Neural cell (in vitro differentiated cells): Measurements from ENCODE around the gene FGF9. TPM values are rescaled to one million over a fixed set of nuclear protein-coding genes. Genes with fewer than 3 reads are reported as not detected.

Source experiments
- H2AFZ ChIP-seq: fragments of 200-600, 300-800 bp; sonication (generic), shearing (Covaris generic); 2 replicates; pipeline ENCODE4 v1.6.0; 2014; ENCODE audit warnings: low read depth, mild to moderate bottlenecking, antibody characterized with exemption, low read length, moderate library complexity
- H3F3A ChIP-seq: fragments of 200-600 bp; shearing (Covaris generic); 2 replicates; pipeline ENCODE4 v1.6.1; 2016; ENCODE audit warnings: mild to moderate bottlenecking, moderate library complexity, mixed read lengths, antibody characterized with exemption, low read length; ENCODE audit not compliant: insufficient read depth, poor library complexity, severe bottlenecking
- H3K27ac ChIP-seq: fragments of 200-600, 300-800 bp; sonication (generic), shearing (Covaris generic); 2 replicates; pipeline ENCODE4 v1.5.1; 2014; ENCODE audit warnings: mild to moderate bottlenecking, low read length, moderate library complexity
- H3K27me3 ChIP-seq: fragments of 300-800, 200-600 bp; sonication (generic), shearing (Covaris generic); 2 replicates; pipeline ENCODE4 v1.6.0; 2014; ENCODE audit warnings: mild to moderate bottlenecking, low read depth, low read length, moderate library complexity; ENCODE audit not compliant: insufficient read depth
- H3K36me3 ChIP-seq: fragments of 300-800, 200-600 bp; sonication (generic), shearing (Covaris generic); 2 replicates; pipeline ENCODE4 v1.5.1; 2014; ENCODE audit warnings: mild to moderate bottlenecking, antibody characterized with exemption, low read length, moderate library complexity; ENCODE audit not compliant: insufficient read depth
- H3K4me2 ChIP-seq: fragments of 300-800, 200-600 bp; sonication (generic), shearing (Covaris generic); 2 replicates; pipeline ENCODE4 v1.6.0; 2014; ENCODE audit warnings: mild to moderate bottlenecking, low read length
- H3K4me3 ChIP-seq: fragments of 300-800, 200-600 bp; sonication (generic), shearing (Covaris generic); 2 replicates; pipeline ENCODE4 v1.5.1; 2014; ENCODE audit warnings: mild to moderate bottlenecking, low read length, moderate library complexity
- H3K79me2 ChIP-seq: fragments of 200-600 bp; shearing (Covaris generic); replicated peaks from 2 replicates; pipeline ENCODE4 v1.6.0; 2014; ENCODE audit warnings: mild to moderate bottlenecking, low read length, moderate library complexity; ENCODE audit not compliant: insufficient read depth
- H3K9ac ChIP-seq: fragments of 300-800, 200-600 bp; sonication (generic), shearing (Covaris generic); 2 replicates; pipeline ENCODE4 v1.6.1; 2016; ENCODE audit warnings: mild to moderate bottlenecking, low read length, mixed read lengths
- H3K9me2 ChIP-seq: fragments of 200-600 bp; shearing (Covaris generic); 2 replicates; pipeline ENCODE4 v1.6.1; 2016; ENCODE audit warnings: mild to moderate bottlenecking, low read length, mixed read lengths; ENCODE audit not compliant: insufficient read depth
- H3K9me3 ChIP-seq: fragments of 200-600, 300-800 bp; sonication (generic), shearing (Covaris generic); 2 replicates; pipeline ENCODE4 v1.6.1; 2016; ENCODE audit warnings: mild to moderate bottlenecking, mixed run types, low read length, moderate library complexity, mixed read lengths
- H4K20me1 ChIP-seq: fragments of 200-600 bp; shearing (Covaris generic); 2 replicates; pipeline ENCODE4 v1.6.1; 2016; ENCODE audit warnings: mild to moderate bottlenecking, mixed run types; ENCODE audit not compliant: insufficient read depth
- CTCF ChIP-seq: fragments of 450-650 bp; IDR thresholded peaks from 2 replicates; pipeline ENCODE4 v1.5.1; 2014; ENCODE audit warnings: antibody characterized with exemption, mild to moderate bottlenecking, moderate library complexity; ENCODE audit not compliant: poor library complexity, severe bottlenecking
- EP300 ChIP-seq: fragments of 450-650 bp; conservative IDR thresholded peaks from 2 replicates; pipeline ENCODE4 v1.6.1; 2014; ENCODE audit warnings: antibody characterized with exemption, mild to moderate bottlenecking, moderate library complexity; ENCODE audit not compliant: poor library complexity, severe bottlenecking
- EZH2 ChIP-seq: fragments of 200-600, 300-800 bp; shearing (Covaris generic), sonication (generic); IDR thresholded peaks from 2 replicates; pipeline ENCODE4 v1.6.1; 2014; ENCODE audit warnings: antibody characterized with exemption, low read length, borderline replicate concordance, mild to moderate bottlenecking; ENCODE audit not compliant: insufficient read depth, poor library complexity, severe bottlenecking
- MXI1 ChIP-seq: fragments of 450-650 bp; conservative IDR thresholded peaks from 2 replicates; pipeline ENCODE4 v1.6.1; 2014; ENCODE audit warnings: antibody characterized with exemption, mild to moderate bottlenecking; ENCODE audit not compliant: poor library complexity, severe bottlenecking
- POLR2AphosphoS5 ChIP-seq: IDR thresholded peaks from 2 replicates; pipeline ENCODE4 v1.6.1; 2012
- RAD21 ChIP-seq: fragments of 450-650 bp; conservative IDR thresholded peaks from 2 replicates; pipeline ENCODE4 v1.6.1; 2014; ENCODE audit warnings: antibody characterized with exemption, mild to moderate bottlenecking, moderate library complexity
- REST ChIP-seq: IDR thresholded peaks from 2 replicates; pipeline ENCODE4 v1.6.1; 2012; ENCODE audit warnings: borderline replicate concordance
- SMC3 ChIP-seq: fragments of 450-650 bp; conservative IDR thresholded peaks from 2 replicates; pipeline ENCODE4 v1.6.1; 2014; ENCODE audit warnings: antibody characterized with exemption, mild to moderate bottlenecking, moderate library complexity; ENCODE audit not compliant: poor library complexity
- TAF1 ChIP-seq: IDR thresholded peaks from 2 replicates; pipeline ENCODE4 v1.6.1; 2012; ENCODE audit warnings: low read depth
- polyA minus RNA-seq: library from RNA; depleted of rRNA, polyadenylated mRNA; stranded (reverse); fragments of >200 nt; gene quantifications from 2 replicates; pipeline ENCODE4 v1.2.3, GENCODE V29; 2014
- polyA plus RNA-seq: library from polyadenylated mRNA; depleted of rRNA; stranded (reverse); fragments of >200 nt; gene quantifications from 2 replicates; pipeline ENCODE4 v1.2.3, GENCODE V29; 2014

FGF9 gene
- 27.2 and 29.4 TPM in 2 replicates for polyA plus RNA-seq
- 16.3 and 17.8 TPM in 2 replicates for polyA minus RNA-seq

- peak; percentile 38 for TF ChIP-seq EP300
- no peak for TF ChIP-seq EZH2
- TF ChIP-seq SMC3, result peak; percentile 60
- peak; percentile 53 for TF ChIP-seq RAD21
- peak; percentile 47 for TF ChIP-seq CTCF
- TF ChIP-seq REST, result peak; percentile 37
- TF ChIP-seq TAF1, result no peak
- TF ChIP-seq POLR2AphosphoS5, result peak; percentile 65
- TF ChIP-seq MXI1, result peak; percentile 74
- Histone ChIP-seq H3F3A (peaks cover 10% of the 10 kb centered on the region), H3K4me3 (peak within 1 kb of the TSS; percentile 92), H3K27me3 (peaks cover 19% of the 10 kb centered on the region), H3K79me2 (peaks cover 23% of the 10 kb centered on the region), H3K9me2 (no peaks in the 10 kb centered on the region), H2AFZ (peak within 1 kb of the TSS; percentile 85), H3K27ac (peak within 1 kb of the TSS; percentile 68), H3K36me3 (no peaks in the 10 kb centered on the region), H3K4me2 (peak within 1 kb of the TSS; percentile 79), H4K20me1 (no peaks in the 10 kb centered on the region), H3K9ac (peak within 1 kb of the TSS; percentile 79), H3K9me3 (no peaks in the 10 kb centered on the region)
Measured at GRCh38 chr13:21670883-21671619, at the start of gene FGF9. Gene FGF9, plus strand, starts transcription at chr13:21671073. Its CDS starts 840 bp downstream, at chr13:21671913.

DNA sequence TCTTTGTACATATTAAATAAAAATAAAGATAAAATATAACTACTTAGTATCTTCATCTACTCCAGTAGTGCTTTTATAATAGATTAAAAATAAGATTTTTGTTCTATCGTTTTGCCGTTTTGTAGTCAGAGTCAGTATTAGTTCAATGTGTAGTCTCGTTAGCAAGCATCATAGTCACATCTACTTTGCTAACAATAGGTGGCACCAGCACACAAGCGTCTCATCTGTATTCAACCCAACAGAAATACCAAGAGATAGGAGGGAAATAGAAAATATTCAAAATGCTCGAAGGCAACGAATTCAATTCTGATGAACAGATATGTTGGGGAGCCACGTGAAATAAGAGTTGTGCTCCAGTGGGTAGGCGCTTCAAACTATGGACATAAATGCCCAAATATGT is 45.5 kb upstream of the FGF9 start:
- Histone ChIP-seq H3K9me3 (no peaks in the 10 kb centered on the region), H2AFZ (no peak overlapping the region), H3K79me2 (no peaks in the 10 kb centered on the region), H3K4me2 (no peak overlapping the region), H3K27me3 (no peaks in the 10 kb centered on the region), H3K9me2 (no peaks in the 10 kb centered on the region), H3K27ac (no peak overlapping the region), H3K9ac (no peak overlapping the region), H3F3A (no peaks in the 10 kb centered on the region), H3K36me3 (no peaks in the 10 kb centered on the region), H4K20me1 (no peaks in the 10 kb centered on the region), H3K4me3 (no peak overlapping the region)
- no peak for TF ChIP-seq SMC3
- TF ChIP-seq CTCF, result peak; percentile 32
- peak; percentile 40 for TF ChIP-seq RAD21
